HepG2 (cell line): ENCODE data around the gene IL1B. TPM values are rescaled to one million over a fixed set of nuclear protein-coding genes. Genes with fewer than 3 reads are reported as not detected.
A peak's percentile ranks its signal among the peaks of the same experiment; 100 is the strongest.

Experiments used
- BCL6 ChIP-seq: IDR thresholded peaks from 2 replicates; pipeline ENCODE4 v1.6.1; 2016; ENCODE audit warnings: missing genetic modification reagents, missing compliant biosample characterization
- ESRRA ChIP-seq: sonication (generic); formaldehyde crosslinking; IDR thresholded peaks from 2 replicates; pipeline ENCODE4 v1.5.1; 2020; ENCODE audit warnings: mild to moderate bottlenecking, low read depth, missing genetic modification reagents
- FOXP1 ChIP-seq, 2 experiments: fragments of 450-650 bp in 1 of 2; IDR thresholded peaks; 2 replicates each; pipeline ENCODE4 v1.6.1; 2017 to 2018; ENCODE audit warnings: antibody characterized with exemption in 1 of 2
- HHEX ChIP-seq: IDR thresholded peaks from 2 replicates; pipeline ENCODE4 v1.6.1; 2016; ENCODE audit warnings: control low read depth
- KAT8 ChIP-seq: IDR thresholded peaks from 2 replicates; pipeline ENCODE4 v1.6.1; 2016; ENCODE audit warnings: missing genetic modification reagents, missing compliant biosample characterization
- NONO ChIP-seq, 2 experiments: fragments of 450-650 bp in 1 of 2; sonication (generic) in 1 of 2; formaldehyde crosslinking in 1 of 2; IDR thresholded peaks in 1 of 2; conservative IDR thresholded peaks in 1 of 2; 2 replicates each; pipeline versions ENCODE4 v1.6.1 to v1.8.0; 2017 to 2022; ENCODE audit warnings: mild to moderate bottlenecking in 1 of 2, missing genetic modification reagents in 1 of 2, moderate library complexity in 1 of 2
- PTBP1 ChIP-seq: fragments of 200-400 bp; formaldehyde crosslinking; IDR thresholded peaks from 2 replicates; pipeline ENCODE4 v1.6.1; 2018; ENCODE audit warnings: low read length, low read depth; ENCODE audit not compliant: poor library complexity, severe bottlenecking
- RXRB ChIP-seq: IDR thresholded peaks from 2 replicates; pipeline ENCODE4 v1.6.1; 2016; ENCODE audit warnings: borderline replicate concordance, missing genetic modification reagents, missing compliant biosample characterization
- SOX13 ChIP-seq, 3 experiments: fragments of 450-650 bp in 1 of 3; sonication (generic) in 1 of 3; formaldehyde crosslinking in 1 of 3; IDR thresholded peaks in 2 of 3; conservative IDR thresholded peaks in 1 of 3; 2 replicates each; pipeline versions ENCODE4 v1.5.0 to v1.6.1; 2016 to 2020; ENCODE audit warnings: antibody characterized with exemption in 1 of 3, mild to moderate bottlenecking in 1 of 3, missing compliant biosample characterization in 1 of 3, missing genetic modification reagents in 1 of 3, moderate library complexity in 1 of 3
- SOX5 ChIP-seq: IDR thresholded peaks from 2 replicates; pipeline ENCODE4 v1.6.1; 2016; ENCODE audit warnings: borderline replicate concordance
- TEAD3 ChIP-seq: optimal IDR thresholded peaks from 2 replicates; pipeline ENCODE3; 2016; ENCODE audit warnings: borderline replicate concordance
- TP53 ChIP-seq: sonication (generic); formaldehyde crosslinking; conservative IDR thresholded peaks from 2 replicates; pipeline ENCODE4 v1.4.0; 2020; ENCODE audit warnings: missing genetic modification reagents
- ZBTB20 ChIP-seq: sonication (generic); formaldehyde crosslinking; IDR thresholded peaks from 2 replicates; pipeline ENCODE4 v1.8.1; 2023; ENCODE audit warnings: missing genetic modification reagents, low read depth, mild to moderate bottlenecking, borderline replicate concordance
- ZNF138 ChIP-seq: sonication (generic); formaldehyde crosslinking; IDR thresholded peaks from 2 replicates; pipeline ENCODE4 v1.5.0; 2020; ENCODE audit warnings: mild to moderate bottlenecking, low read depth, missing genetic modification reagents
- ZNF235 ChIP-seq: sonication (generic); formaldehyde crosslinking; IDR thresholded peaks from 2 replicates; pipeline ENCODE4 v1.8.1; 2023; ENCODE audit warnings: mild to moderate bottlenecking, missing genetic modification reagents, borderline replicate concordance
- ZNF7 ChIP-seq: IDR thresholded peaks from 2 replicates; pipeline ENCODE4 v1.6.1; 2016; ENCODE audit warnings: missing biosample characterization, missing genetic modification reagents
- polyA plus RNA-seq, 8 experiments: library from polyadenylated mRNA; depleted of rRNA in 3 of 8; stranded (reverse) in 7 of 8; unstranded in 1 of 8; fragments of >200 nt; fragmentation: Illumina TruSeq in 4 of 8; extraction: Trizol in 4 of 8; gene quantifications; 2 replicates each; pipeline versions ENCODE4 v1.2.1 to v1.2.3, GENCODE V29; 2011 to 2016; ENCODE audit warnings: low read depth in 4 of 8, missing spikeins in 1 of 8, mixed read lengths in 1 of 8; ENCODE audit not compliant: insufficient read depth in 1 of 8
- total RNA-seq, 5 experiments: library from RNA; depleted of rRNA; stranded (reverse); fragments of >200 nt; fragmentation: Illumina TruSeq; extraction: Trizol; gene quantifications; 2 replicates each; pipeline ENCODE4 v1.2.3, GENCODE V29; 2016; ENCODE audit warnings: low read depth in 1 of 5
- TF ChIP-seq, protein P1 (sequence below): sonication (generic); formaldehyde crosslinking; conservative IDR thresholded peaks from 2 replicates; pipeline ENCODE4 v1.8.0; 2022; ENCODE audit warnings: low read depth, missing genetic modification reagents
- TF ChIP-seq, protein P2 (sequence below): sonication (generic); formaldehyde crosslinking; IDR thresholded peaks from 2 replicates; pipeline ENCODE4 v1.4.0; 2020; ENCODE audit warnings: missing genetic modification reagents, borderline replicate concordance
- TF ChIP-seq, protein P3 (sequence below): sonication (generic); formaldehyde crosslinking; IDR thresholded peaks from 2 replicates; pipeline ENCODE4 v1.4.0; 2020; ENCODE audit warnings: missing genetic modification reagents, mild to moderate bottlenecking, borderline replicate concordance
- TF ChIP-seq, protein P4 (sequence below): IDR thresholded peaks from 2 replicates; pipeline ENCODE4 v1.6.1; 2016; ENCODE audit warnings: low read depth, control low read depth

IL1B gene
- total and polyA plus RNA-seq, 2 of the 13 experiments (the other 11 are each of a cell fraction or from before 2014, with no cell fraction given) = 0.18 TPM; not detected in 1

DNA sequence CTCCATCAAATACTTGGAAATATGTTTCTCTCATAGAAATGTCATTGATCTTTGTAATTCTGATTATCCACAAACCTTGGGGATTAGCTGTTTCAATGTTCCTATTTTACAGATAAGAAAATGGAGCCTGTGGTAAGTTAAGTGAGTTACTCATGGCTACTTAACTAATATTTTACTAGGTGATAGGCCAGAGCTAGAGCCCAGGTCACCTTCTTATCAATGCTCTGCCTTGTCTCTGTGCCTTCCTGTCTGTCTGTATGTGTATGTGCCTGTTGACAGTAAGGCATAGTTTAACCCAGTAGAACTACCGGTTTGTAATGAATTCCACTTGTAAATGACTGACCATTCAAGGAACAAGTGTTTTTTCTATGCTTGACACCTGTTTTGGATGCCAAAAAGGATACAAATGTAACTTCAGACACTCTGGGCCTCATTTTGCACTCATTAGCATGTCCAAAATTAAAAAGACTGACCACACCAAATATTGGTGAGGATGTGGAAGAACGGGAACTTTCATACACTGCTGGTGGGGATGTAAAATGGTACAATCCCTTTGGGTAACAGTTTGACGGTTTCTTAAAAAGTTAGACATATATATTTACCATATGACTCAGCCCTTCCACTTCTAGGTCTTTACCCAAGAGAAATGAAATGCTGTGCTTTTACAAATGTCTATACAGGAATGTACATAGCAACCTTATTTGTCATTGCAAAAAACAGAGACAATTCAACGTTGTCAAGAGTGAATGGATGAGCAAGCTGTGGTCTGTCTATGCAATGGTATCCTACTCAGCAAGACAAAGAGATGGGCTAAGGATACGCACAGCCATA lies 32.7 kb downstream of the IL1B start (continued):
- TF ChIP-seq, protein P1, sequence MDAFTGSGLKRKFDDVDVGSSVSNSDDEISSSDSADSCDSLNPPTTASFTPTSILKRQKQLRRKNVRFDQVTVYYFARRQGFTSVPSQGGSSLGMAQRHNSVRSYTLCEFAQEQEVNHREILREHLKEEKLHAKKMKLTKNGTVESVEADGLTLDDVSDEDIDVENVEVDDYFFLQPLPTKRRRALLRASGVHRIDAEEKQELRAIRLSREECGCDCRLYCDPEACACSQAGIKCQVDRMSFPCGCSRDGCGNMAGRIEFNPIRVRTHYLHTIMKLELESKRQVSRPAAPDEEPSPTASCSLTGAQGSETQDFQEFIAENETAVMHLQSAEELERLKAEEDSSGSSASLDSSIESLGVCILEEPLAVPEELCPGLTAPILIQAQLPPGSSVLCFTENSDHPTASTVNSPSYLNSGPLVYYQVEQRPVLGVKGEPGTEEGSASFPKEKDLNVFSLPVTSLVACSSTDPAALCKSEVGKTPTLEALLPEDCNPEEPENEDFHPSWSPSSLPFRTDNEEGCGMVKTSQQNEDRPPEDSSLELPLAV (CRISPR knock-in tag) = no peak
- TF ChIP-seq SOX5 (0 out of 2 replicates have a peak, but pooled peaks have one; percentile 5), SOX13 (IDR thresholded peaks at IDR 0.05) (no peak), SOX13 (CRISPR knock-in tag; conservative IDR thresholded peaks at IDR 0.05 in 1 of 2, IDR thresholded peaks at IDR 0.05 in 1 of 2) (peak in 1 of 2 experiments; percentile 65; a peak in 1 of 4 replicates), ZBTB20 (CRISPR knock-in tag) (peak; percentile 90; the same call in 1 of the 2 replicates), ZNF235 (CRISPR knock-in tag) (no peak), RXRB (CRISPR knock-in tag) (peak; percentile 89), ESRRA (CRISPR knock-in tag) (peak; percentile 59; the same call in 1 of the 2 replicates), ZNF138 (no peak), TP53 (CRISPR knock-in tag) (no peak), TEAD3 (CRISPR knock-in tag) (peak; percentile 61), HHEX (CRISPR knock-in tag) (peak; percentile 22; the same call in 1 of the 2 replicates), KAT8 (peak; percentile 31; the same call in 1 of the 2 replicates), FOXP1 (IDR thresholded peaks at IDR 0.05) (no peak), FOXP1 (CRISPR knock-in tag; IDR thresholded peaks at IDR 0.05) (peak; percentile 54; the same call in 1 of the 2 replicates), BCL6 (peak; percentile 88), PTBP1 (no peak), ZNF7 (CRISPR knock-in tag) (peak; percentile 48; the same call in 1 of the 2 replicates), NONO (IDR thresholded peaks at IDR 0.05) (no peak), NONO (CRISPR knock-in tag; conservative IDR thresholded peaks at IDR 0.05) (no peak)
- TF ChIP-seq, protein P2, sequence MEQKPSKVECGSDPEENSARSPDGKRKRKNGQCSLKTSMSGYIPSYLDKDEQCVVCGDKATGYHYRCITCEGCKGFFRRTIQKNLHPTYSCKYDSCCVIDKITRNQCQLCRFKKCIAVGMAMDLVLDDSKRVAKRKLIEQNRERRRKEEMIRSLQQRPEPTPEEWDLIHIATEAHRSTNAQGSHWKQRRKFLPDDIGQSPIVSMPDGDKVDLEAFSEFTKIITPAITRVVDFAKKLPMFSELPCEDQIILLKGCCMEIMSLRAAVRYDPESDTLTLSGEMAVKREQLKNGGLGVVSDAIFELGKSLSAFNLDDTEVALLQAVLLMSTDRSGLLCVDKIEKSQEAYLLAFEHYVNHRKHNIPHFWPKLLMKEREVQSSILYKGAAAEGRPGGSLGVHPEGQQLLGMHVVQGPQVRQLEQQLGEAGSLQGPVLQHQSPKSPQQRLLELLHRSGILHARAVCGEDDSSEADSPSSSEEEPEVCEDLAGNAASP (CRISPR knock-in tag) = peak; percentile 55; the same call in 1 of the 2 replicates
- TF ChIP-seq, protein P3, sequence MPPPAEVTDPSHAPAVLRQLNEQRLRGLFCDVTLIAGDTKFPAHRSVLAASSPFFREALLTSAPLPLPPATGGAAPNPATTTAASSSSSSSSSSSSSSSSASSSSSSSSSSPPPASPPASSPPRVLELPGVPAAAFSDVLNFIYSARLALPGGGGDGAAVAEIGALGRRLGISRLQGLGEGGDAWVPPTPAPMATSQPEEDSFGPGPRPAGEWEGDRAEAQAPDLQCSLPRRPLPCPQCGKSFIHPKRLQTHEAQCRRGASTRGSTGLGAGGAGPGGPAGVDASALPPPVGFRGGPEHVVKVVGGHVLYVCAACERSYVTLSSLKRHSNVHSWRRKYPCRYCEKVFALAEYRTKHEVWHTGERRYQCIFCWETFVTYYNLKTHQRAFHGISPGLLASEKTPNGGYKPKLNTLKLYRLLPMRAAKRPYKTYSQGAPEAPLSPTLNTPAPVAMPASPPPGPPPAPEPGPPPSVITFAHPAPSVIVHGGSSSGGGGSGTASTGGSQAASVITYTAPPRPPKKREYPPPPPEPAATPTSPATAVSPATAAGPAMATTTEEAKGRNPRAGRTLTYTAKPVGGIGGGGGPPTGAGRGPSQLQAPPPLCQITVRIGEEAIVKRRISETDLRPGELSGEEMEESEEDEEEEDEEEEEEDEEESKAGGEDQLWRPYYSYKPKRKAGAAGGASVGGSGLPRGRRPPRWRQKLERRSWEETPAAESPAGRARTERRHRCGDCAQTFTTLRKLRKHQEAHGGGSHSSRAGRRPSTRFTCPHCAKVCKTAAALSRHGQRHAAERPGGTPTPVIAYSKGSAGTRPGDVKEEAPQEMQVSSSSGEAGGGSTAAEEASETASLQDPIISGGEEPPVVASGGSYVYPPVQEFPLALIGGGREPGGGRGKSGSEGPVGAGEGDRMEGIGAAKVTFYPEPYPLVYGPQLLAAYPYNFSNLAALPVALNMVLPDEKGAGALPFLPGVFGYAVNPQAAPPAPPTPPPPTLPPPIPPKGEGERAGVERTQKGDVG (CRISPR knock-in tag) = no peak
- TF ChIP-seq, protein P4, sequence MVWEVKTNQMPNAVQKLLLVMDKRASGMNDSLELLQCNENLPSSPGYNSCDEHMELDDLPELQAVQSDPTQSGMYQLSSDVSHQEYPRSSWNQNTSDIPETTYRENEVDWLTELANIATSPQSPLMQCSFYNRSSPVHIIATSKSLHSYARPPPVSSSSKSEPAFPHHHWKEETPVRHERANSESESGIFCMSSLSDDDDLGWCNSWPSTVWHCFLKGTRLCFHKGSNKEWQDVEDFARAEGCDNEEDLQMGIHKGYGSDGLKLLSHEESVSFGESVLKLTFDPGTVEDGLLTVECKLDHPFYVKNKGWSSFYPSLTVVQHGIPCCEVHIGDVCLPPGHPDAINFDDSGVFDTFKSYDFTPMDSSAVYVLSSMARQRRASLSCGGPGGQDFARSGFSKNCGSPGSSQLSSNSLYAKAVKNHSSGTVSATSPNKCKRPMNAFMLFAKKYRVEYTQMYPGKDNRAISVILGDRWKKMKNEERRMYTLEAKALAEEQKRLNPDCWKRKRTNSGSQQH (CRISPR knock-in tag) = no peak
